GM21367 (cell line): ENCODE data around the gene CPB2.

Experiments
- ATAC-seq: cut with Tn5 transposase; IDR thresholded peaks from one replicate; pipeline ENCODE4 v1.9.1; 2021; ENCODE audit not compliant: unreplicated experiment

CPB2 gene, protein sequence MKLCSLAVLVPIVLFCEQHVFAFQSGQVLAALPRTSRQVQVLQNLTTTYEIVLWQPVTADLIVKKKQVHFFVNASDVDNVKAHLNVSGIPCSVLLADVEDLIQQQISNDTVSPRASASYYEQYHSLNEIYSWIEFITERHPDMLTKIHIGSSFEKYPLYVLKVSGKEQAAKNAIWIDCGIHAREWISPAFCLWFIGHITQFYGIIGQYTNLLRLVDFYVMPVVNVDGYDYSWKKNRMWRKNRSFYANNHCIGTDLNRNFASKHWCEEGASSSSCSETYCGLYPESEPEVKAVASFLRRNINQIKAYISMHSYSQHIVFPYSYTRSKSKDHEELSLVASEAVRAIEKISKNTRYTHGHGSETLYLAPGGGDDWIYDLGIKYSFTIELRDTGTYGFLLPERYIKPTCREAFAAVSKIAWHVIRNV

DNA sequence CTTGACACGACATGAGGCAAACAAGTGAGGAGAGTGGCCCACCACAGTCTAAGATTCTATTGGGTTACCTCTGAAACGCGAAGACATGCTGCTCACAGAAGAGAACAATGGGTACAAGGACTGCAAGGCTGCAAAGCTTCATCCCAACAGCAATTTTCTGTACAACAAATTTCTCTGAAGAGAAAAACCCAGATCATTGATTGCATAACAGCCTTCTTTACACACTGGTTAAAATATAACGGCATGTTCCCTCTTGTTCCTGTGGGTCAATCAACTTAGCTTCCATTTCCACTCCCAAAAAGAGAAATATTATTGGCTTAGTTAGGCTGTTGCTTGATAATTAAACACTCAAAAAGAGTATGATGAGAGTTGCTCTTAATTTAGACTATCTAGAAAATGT is at the start of gene CPB2:
TSS of gene CPB2 (minus strand) at position 166 of the 400 bp plus-strand sequence. CDS start at position 142, 24 bp downstream.
- ATAC-seq: no peak

DNA sequence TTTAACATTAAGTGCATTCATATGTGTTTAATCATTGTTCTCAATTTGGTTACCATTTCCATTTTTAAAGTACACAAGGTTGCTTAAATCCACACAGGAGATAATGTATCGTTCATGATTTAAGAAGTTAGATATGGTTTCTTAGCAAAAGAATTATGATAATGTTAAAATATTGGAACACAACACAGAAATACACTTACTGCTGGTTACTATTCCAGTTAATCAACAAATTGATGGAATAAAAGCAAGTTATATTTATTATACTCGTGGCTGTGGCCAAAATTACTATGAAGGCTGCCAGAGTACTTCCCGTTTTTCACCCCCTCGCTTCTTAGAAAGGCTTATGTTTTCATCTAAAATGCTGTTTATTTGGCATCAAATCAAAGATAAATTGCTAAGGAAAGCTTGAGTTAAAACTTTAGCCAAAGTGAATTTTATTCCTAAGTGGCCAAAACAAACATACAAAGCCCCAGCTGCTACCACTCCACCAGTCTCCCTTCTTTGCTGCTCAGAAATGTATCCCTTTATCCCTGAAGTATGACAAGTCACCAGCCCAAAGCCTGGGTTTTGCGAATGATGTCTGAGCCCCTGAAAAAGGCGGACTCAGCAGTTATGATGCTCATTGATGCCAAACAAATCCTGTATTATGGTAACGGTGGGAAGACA is 49.4 kb upstream of the CPB2 start:
- ATAC-seq: no peak

DNA sequence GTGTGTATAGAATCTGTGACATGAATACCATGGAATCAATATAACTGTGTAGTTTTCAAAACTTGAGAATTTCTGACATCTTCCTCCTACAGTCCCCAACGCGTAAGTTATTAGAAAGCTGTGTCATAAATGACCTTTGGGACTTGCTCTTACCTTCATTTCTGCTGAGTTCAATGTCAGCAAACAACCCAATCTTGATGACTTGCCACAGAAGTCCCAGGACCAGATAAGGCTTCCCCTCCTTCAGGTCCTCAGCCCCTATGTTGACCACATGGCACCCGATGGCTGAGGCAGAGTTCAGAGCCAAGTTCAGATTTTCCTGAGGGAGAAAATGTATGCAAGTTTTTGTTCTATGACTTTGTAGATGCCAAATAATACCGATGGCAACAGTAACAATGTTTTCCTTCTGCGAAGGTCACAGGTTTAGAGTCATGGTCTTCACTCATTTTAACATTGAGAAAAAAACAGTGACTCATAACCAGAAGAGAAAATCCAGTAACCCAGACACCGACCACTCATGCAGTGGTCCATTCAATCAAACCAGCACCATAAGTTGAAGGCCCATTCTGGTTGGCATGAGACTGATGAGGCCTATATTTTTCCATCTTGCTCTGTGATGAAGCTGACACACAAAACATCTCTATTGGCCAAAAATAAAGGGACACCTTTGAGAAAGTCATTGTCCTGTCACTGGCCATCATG is 47.9 kb upstream of the CPB2 start:
- no peak for ATAC-seq

DNA sequence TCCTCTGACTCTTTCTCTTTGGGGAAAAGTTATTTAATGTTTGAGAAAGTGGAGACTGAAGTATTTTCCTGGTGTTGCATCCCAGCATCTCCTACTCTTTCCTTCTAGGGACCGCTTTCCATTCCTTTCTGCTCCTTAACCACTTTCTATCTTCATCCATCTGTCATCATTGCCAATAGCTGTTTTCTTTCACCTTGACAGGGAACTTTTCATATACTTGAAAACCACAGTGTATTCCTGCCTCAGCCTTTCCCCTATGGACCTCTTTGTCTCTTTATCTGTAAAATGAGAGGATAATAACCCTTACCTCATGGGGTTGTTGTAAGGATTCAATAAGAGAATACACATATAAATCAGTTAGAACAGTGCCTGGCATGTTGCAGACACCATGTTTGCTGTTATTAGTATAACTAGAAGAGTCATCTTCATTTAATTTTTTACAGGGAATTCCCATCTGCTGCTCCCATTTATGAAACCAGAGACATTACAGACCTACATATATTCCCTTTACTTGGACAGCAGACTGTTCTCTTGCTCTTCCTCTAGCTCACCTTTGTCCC is 45.4 kb upstream of the CPB2 start:
- no peak for ATAC-seq

- no peak for ATAC-seq
Measured at GRCh38 chr13:46149272-46150133, 44.7 kb upstream of the CPB2 start.

DNA sequence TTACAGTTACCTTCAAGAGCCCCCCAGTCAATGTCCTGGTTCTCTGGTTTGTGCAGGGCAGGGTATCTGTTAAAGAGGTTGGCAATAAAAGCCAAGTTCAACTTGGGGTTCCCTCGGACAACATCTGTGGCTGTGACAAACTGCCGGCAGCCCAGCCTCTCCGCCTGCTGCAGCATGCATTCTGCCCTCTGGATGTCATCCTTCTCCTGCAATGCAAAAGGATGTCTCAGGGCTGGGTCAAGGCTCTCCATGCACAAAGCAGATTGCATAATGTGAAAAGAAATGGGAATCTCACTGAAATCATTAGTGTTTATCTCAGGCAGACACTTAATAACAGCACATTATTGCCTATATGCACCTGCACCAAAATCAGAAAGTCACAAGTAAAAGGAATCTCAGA is 42.1 kb upstream of the CPB2 start:
- ATAC-seq: no peak

DNA sequence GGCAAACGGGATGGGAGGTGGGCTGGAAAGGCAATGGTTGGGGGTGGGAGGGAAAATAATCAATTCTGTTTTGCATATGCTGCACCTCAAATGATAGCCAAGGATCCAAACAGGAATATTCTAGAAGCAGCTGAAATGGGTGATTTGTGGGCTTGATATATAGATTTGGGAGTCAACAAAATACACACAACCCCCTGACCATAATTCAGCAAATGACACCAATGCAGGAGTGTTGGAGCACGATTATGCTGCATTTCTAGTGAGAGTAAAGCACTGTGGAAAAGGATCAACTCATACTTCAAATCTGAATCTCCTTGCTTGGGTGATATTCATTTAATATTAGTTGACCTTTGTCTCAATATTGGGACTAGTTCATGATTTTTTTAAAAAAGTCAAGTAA is 41.1 kb upstream of the CPB2 start:
- no peak for ATAC-seq

GRCh38 chr13:46145135-46145534 is 40.3 kb upstream of the CPB2 start:
- ATAC-seq: no peak

DNA sequence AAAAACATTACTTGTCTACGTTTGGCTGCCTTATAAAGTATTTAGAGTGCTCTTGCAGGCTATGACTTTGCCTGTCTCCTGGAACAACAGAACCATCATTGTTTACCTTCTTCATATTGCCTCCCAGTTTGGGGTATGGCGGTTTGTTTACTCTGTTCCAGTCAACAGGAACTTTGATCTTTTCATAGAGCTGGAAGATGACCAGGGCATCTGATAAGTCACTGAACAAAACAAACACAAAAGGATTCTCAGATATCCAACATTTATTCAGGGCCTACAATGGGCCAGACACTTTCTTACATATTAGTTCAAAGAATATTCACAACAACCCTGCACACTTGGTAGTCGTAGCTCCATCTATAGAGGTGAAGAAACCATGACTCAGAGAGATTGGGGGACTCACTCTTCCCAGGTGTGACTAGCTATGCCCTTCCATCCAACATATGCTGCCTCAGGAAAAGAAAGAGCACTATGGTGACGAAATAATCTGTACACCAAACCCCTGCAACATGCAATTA is 38.4 kb upstream of the CPB2 start:
- no peak for ATAC-seq

DNA sequence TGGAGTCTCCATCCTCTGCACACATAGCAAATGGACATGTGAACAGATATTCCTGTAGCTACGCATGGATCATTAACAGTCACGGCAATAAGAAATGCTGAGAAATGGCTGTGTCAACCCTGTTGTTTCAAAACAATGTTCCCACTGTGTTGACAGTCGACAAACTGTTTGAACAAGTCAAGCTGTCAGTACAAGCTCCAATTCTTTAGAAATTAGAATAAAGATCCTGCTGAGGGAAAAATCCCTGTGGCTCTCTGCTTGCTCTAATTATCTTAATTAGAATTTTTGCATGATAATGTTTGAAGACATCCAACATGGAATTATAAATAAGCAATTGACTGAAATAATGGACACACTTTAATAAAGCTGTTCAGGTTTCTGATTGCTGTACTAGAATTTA is 37.9 kb upstream of the CPB2 start:
- ATAC-seq: no peak

- no peak for ATAC-seq
Measured at GRCh38 chr13:46140044-46140443, 35.2 kb upstream of the CPB2 start.

DNA sequence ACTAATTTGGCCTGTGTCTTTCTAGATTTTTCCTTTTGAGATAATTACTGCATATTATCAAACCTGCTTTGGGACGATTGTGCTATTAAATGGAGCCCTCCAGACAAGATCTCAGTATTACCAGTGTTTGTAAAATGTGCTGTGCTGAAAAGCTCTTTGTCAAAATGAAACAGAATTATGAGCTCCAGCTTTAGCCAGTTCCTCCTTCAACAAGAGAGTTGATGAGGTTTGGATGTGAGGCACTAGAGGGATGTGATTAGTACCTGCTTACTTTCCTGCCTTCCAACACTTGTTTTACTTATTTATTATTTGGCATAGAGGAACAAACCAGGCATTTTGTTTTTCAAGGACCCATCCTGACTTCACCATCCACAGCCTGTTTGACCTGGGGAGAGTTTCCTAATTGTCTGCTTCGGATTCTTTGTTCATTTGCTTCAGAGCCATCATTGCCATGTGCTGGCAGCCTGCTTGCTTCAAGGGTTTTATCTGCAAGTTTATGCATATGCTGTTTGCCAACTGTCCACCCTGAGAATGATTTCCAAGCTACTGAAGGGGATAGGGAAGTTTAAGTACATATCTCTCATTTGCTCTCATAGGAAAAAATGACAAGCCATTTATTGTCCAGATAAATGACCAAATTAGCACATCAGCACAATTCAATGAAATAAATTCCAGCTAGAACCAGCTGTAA is 32.9 kb upstream of the CPB2 start:
- ATAC-seq: no peak

- no peak for ATAC-seq
Measured at GRCh38 chr13:46136688-46137087, 31.9 kb upstream of the CPB2 start.

GRCh38 chr13:46134961-46135522 is 30.2 kb upstream of the CPB2 start:
- ATAC-seq: no peak

GRCh38 chr13:46134494-46134893 is 29.7 kb upstream of the CPB2 start:
- no peak for ATAC-seq

GRCh38 chr13:46132109-46132508 is 27.3 kb upstream of the CPB2 start:
- no peak for ATAC-seq

DNA sequence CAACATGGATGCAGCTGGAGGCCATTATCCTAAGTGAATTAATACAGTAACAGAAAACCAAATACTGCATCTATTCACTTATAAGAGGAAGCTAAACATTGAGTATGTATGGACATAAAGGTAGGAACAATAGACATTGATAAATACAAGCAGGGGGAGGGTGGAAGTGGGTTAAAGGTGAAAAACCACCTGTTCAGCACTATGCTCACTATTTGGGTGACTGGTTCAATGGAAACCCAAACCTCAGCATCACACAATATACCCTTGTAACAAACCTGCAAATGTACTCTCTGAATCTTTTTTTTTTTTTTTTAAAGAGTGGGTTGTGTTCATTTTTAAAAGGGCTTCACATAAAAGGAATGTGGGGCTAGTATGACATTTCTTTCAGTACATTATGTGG is 26.9 kb upstream of the CPB2 start:
- no peak for ATAC-seq

GRCh38 chr13:46129955-46130618 is 25.3 kb upstream of the CPB2 start:
- no peak for ATAC-seq

DNA sequence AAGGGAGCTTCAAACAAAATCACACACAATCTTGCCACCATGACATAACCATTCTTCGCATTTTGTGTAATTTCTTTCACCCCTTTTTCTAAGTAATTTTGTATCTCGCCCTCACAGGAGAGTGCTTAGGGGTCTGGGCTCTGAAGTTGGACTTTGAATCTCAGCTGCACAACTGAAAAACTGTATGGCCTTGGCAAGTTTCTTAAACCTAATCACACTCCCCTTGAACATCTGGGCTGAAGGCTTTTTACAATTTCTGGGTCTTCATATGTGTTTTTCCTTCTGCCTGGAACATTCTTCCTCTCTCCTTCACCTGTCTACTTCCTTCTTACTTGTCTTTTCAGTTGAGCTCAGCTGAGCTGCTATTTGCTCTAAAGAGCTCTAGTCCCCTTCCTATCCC is 24.3 kb upstream of the CPB2 start:
- no peak for ATAC-seq
